ENCODE results near the gene ZNF275.
"Not testable (repeated sequence)": the region's sequence is repeated elsewhere in the genome, so short reads cannot be mapped to it uniquely, and the experiment has no call there.

ZNF275 gene

DNA sequence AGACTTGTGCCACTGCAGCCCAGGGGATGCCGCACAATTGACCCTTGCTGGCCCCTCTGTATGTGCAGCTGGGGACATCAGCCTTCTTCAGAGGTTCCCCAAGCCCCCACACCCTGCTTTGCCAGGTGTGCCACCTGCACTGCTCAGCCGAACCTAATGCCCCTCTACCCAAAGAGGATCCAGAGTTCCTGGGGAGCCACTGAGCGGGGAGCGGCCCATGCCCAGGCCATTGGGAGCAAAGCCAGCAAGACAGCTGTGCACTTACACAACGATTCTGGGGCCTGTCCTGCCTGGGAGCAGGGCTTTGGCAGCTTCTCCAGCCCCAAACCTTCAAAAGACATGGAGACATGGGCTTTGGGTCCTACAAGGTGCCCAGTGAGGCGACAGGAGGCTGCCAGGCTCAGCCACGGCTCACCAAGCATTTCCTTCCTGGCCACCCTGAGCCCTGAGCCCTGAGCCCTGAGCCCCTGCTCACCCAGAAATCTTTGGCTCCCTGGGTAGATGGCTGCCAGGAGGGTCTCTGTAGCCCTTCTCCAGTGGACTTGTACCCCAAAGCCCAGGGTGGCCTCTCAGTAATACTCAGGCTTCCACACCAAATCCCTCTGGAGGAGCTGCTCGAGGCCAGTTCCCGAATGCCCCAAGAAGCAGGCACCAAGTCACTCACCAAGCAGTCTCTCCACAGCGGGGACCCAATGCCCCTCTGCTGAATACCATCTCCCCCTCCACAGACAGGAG is 54.2 kb downstream of the ZNF275 start:
- DNase-seq (ENCODE audit: low spot score), result no peak

DNA sequence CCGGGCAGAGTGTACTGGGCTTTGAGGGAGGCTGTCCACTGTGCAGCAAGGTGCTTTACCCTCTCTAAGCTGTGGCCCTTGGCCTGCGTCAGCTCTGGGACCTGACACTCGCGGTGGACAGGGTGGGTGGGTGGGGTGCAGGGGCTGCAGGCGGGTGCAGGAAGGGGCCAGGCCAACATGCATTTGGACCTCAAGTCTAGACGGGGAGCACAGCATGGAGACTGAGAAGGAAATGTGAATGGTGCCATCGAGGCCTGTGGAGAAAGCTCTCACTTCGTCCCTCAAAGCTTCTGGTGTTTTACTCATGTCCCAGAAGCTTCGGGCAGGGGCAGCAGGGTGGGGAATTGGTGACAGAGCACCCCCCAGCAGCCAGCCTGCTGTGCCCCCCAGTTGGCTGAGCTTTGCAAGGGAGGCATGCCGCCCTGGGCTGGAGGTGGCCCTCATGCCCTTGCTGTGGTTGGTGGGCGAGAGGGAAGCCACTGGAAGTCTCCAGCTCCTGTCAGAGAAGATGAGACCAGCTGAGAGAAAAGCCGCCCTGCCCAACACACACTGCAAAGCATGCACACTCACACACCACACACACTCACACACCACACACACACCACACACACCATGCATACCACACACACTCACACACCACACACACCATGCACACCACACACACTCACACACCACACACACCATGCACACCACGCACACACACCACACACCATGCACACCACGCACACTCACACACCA is 54.9 kb downstream of the ZNF275 start:
- DNase-seq (ENCODE audit: low spot score), result no peak

DNA sequence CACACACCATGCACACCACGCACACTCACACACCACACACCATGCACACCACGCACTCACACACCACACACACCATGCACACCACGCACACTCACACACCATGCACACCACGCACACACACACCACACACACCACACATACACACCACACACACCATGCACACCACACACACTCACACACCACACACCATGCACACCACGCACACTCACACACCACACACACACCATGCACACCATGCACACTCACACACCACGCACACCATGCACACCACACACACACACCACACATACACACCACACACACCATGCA is 55.5 kb downstream of the ZNF275 start:
- DNase-seq (ENCODE audit: low spot score), result not testable (repeated sequence)

DNA sequence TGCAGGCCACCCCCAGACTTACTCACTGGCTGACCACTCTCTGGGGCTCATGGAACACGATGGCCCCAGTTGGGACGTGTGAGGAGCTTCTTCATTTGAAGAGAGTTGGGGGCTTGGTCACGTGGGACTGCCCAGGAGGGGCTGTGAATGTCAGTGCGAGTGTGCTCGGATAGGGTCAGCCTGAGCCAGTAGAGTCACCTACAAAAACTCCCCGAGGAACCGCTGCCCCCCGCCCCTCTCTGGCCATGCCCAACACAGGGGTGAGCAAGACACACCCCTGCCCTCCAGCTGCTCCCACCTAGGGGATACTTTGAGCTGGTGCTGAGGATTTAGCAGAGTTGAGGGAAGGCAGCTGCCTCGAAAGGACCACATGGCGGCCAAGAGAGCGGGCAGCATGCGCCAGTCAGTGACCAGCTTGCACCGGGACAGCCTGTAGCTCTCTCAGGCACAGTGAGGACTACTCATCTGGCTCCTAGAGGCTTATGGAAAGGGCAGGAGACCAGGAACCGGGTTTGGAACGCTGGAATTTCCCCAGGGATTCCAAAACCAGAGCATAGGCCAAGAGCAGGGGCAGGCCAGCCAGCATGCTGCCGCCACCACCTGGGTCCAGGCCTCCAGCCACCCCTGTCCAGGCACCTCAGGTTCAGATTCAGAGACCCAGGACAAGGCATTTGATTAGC is 58.8 kb downstream of the ZNF275 start:
- DNase-seq (ENCODE audit: low spot score), result no peak

DNA sequence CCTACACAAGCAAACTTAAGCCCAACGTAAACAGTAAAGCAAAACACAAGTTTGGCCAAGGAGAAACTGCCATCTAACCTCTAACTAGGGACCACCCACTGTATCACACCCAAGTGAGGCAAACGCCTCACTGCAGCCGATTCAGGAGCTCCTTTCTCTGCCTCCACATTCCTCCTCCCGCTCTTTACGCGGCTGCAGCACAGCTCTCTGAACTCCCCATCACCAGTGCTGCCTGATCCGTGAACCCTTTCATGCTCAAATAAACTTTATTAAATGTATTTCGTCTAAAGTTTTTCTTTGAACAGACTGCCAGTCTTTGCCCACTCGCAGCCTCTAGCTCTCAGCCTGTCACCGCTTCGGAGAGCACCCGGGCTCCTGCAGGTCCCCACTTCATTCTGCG is 60.7 kb downstream of the ZNF275 start:
- no peak for DNase-seq (ENCODE audit: low spot score)

DNA sequence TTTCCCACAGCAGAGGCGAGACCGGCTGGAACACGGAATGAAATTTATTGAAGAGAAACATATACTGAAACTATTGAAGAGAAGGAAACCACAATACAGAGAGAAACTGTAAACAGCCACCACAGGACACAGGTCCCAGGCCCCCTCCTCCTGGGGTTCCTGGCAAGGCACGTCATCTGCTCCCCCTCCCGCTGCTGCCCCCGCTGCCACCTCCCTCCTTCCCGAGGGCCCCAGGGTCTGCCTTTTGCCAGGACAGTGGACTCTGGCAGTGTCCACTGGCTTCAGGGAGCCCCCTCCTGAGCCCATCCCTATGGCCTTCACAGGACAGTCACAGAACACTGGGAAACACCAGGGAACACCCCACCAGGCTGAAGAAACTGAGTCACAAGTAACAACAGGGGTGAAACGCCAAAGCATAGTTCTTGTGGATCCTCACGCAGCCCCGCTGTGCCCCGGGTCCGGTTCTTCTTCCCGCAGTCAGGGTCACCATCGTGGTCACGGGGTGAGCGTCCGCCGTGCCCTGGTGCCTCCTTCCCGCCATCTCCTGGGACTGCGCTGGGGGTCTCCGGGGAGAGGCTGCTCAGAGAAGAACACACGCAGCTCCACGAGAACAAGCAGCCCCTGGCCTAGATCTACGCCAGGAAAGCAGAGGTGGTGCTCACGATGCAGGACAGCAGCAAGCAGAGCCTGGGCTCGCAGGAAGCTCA is 61.8 kb downstream of the ZNF275 start:
- no peak for DNase-seq (ENCODE audit: low spot score)

DNA sequence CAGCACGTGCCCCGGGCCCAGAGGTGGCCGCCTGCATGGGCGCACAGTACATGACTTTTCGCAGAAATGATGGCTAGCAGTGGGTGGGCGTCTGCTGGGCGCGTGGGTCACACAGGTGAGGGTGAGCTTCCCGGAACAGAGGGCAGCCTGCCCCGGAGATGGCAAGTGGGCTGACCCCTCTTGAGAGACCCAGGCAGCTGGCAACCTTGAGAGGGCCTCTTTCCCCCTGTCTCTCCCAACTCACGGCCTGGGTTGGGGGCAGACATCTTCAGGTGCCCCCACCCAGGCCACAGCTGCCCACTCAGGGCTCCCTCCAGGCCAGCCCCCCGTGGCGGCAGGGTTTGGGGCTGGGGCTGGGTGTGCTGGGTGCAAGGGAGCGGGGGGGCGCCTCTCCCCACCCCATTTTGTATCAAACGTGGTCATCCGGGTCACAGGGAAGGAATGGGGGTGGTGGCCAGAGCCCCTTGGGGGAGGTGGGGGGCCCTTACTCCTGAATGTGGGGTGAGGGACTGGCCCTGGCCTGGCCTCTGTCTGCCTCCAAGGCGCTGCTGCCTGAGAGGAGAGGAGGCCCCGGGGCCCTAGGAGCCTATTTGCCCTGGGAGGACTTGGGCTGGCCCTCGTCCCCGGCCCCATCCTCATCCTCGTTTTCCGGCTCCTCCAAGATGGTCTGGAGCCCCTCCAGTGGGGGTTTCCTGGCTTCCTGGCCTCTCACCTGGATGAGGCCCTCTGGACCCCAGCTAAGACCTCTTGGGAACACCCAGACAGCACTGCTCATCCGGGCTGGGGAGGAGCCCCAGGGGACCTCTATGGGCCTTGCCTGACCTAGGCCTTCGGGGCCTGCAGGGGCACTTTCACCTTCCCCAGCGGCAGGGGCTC is 62.6 kb downstream of the ZNF275 start:
- DNase-seq (ENCODE audit: low spot score), result no peak

DNA sequence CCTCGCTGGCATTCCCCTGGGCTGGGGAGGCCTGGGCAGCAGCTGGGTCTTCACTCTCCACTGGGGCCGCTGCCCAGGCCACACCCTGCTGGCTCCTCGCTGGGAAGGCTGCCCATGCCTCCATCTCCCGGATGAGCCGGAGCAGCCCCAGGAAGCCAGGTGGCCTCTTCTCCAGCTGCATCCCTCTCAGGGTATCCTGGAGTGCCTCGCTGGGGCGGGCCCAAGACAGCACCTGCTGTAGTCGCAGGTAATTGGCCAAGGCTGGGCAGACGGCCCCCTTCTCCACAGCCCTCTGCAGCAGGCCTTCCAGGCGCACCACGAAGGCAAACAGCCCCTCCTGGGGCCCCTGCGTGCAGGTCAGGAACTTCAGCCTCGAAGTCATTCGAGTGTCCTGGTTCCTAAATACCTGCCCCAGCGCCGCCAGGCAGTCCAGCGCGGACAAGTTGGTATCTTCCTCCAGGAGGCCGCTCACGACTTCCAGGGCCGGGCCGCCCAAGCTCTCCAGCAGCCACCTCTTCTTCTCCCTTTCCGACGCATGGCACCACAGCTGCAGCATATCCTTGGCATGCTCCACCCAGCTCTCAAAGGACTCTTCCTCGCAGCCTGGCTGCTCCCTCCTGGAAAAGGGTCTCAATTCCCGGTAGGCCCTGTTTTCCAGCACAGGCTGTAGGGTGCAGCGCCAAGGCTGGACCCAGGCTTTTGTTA is 63.5 kb downstream of the ZNF275 start:
- no peak for DNase-seq (ENCODE audit: low spot score)

DNA sequence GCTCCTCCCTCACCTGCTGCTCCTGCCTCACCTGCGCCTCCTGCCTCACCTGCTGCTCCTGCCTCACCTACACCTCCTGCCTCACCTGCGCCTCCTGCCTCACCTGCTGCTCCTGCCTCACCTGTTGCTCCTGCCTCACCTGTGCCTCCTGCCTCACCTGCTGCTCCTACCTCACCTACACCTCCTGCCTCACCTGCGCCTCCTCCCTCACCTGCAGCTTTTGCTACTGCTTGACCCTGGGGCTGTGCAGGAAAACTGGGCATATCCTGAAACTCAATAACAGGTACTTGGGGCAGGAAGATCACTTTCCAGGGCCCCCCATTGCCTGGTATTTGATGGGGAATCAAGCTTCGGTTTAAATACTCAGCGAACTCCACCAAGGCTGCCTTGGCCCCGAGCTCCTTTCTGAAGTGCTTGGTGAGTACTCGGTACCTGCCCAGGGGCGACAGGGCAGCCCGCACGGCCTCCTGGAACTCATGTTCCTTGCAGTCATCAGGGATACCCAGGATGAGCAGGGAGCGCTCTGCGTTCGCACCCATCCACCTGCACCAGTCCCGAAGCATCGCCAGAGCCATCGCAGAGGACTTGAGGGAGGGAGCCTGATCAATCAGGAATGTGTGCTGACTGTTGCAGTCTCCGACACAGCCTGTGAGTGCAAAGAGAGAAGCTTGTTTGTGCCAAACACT is 64.5 kb downstream of the ZNF275 start:
- no peak for DNase-seq (ENCODE audit: low spot score)

DNA sequence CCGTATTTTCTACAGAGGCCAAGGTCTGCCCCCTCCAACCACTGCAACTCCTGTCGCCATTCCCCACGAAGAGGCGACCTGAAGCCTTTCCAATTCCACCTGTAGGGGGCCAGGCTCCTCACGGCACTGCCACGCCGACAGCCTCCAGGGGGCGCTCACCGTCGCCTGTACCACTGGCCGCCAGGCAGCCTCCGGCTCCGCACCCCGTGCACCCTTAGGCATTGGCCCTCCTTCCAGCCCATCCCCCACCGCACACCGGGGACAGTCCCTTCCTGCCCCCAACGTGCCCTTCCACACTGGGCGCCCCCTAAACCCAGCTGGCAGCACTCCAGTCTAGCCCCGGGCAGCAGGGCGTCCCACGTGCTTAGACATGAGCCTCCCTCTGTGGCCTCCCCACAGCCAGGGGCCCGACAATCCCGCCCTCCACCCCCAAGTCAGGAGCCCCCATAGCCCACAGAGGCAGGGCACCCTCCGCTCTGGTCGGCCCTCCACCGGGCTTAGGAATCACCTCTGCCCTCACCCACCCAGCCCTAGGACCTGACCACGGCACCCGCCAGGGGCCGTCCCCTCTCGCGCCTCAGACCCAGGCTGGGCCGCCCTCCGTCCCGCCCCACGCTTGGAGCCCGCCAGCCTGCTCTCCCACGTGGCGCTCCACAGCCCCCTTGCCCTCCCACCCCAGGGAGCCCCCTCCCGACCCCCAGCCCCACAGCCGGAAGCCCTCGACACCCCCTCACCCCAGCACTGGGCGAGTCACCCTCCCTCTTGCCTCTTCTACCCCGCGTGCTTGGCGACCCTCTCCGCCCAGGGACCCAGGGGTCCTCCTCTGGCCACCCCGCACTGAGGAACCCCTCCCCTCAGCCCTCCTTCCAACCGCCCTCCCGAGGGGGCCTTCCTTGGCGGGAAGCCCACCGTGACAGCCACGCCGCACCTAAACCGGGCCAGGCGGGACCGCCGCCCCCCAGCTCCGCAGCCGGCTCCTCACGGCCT is 66.5 kb downstream of the ZNF275 start:
- no peak for DNase-seq (ENCODE audit: low spot score)

DNA sequence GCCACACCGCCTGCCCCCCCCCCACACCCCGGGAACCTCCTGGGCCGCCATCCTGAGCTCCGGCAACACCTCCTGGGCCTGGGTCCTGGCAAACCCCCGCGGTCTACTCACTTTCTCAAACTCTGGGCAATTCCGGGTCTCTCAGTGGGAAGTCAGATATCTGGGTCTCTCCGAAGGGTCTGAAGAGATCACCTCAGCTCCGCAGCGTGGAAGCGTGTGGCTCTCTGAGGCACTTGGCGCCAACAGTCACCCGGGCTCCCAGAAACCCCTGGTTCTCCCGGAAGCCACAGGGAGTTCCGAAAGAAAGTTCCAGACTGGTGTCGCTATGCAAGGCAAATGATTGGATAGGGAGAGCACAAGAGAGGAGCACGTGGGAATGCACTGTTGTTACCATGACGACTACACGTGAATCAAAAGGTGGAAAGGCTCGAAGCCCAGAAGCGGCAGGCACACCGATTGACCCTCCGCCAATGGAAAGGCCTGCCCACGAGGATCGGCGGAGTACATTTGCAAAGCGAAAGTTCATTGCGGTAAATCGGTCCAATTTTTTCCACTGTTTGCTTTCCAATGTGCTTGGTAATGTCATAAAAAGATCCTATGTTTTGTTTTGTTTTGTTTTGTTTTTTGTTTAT is 67.3 kb downstream of the ZNF275 start, which contains the start of gene PNMA6E:
Gene PNMA6E, minus strand, starts transcription at position 218 of the 632 bp plus-strand sequence. CDS start 2,501 bp downstream, outside the sequence.
- no peak for DNase-seq (ENCODE audit: low spot score)
